Measurements from ENCODE around the gene PPP1R3G.

- TF ChIP-seq GATA3 (IDR thresholded peaks at IDR 0.05; ENCODE audit: low read depth, low read length) (no peak), GATA2 (IDR thresholded peaks at IDR 0.05; ENCODE audit: low read depth, low read length) (no peak)
Measured at GRCh38 chr6:5068153-5068751, 16.9 kb upstream of the PPP1R3G start.
